COLO668 (cell line): ENCODE data around the gene HYDIN.
A peak's percentile ranks its signal among the peaks of the same experiment; 100 is the strongest.
"Not testable (repeated sequence)": the region's sequence is repeated elsewhere in the genome, so short reads cannot be mapped to it uniquely, and the experiment has no call there.

Experiments
- DNase-seq: peaks from one replicate; lab custom pipeline; 2025; ENCODE audit not compliant: unreplicated experiment; lab: John Stamatoyannopoulos, UW

HYDIN gene

GRCh38 chr16:70882311-70882710 is 348.2 kb downstream of the HYDIN start:
- not testable (repeated sequence) for DNase-seq

- DNase-seq: not testable (repeated sequence)
Observed at GRCh38 chr16:70877895-70878294, 352.6 kb downstream of the HYDIN start.

GRCh38 chr16:70876442-70876841 is 354.1 kb downstream of the HYDIN start:
- not testable (repeated sequence) for DNase-seq

DNA sequence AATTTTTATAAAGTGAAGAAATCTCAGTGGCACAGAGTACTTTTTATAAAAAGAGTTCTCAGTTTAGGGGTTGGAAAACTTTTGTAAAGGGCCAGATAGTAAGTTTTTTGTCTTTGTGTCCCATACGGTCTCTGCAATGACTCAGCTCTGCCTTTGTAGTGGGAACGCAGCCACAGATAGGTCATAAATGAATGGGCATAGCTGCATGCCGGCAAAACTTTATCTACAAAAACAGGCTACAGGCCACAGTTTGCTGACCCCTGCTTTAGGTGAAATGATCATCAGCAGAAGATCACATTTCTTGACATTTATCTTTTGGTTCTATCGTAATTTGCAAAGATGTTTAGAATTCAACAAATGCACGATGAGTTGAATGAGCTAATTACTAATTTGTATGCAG is 365.8 kb downstream of the HYDIN start:
- DNase-seq: not testable (repeated sequence)

GRCh38 chr16:70861996-70862395 is 368.5 kb downstream of the HYDIN start:
- DNase-seq: not testable (repeated sequence)

DNA sequence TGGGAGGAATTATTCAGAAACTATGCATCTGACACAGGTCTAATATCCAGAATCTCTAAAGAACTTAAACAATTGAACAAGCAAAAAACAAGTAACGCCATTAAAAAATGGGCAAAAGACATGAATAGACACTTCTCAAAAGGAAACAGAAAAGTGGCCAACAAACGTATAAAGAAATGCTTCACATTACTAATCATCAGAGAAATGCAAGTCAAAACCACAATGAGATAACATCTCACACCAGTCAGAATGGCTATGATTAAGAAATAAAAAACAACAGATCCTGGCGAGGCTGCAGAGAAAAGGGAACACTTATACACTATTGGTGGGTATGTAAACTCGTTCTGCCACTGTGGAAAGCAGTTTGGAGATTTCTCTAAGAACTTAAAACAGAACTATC is 379.2 kb downstream of the HYDIN start:
- not testable (repeated sequence) for DNase-seq

- not testable (repeated sequence) for DNase-seq
Observed at GRCh38 chr16:70823498-70824118, 406.9 kb downstream of the HYDIN start.

DNA sequence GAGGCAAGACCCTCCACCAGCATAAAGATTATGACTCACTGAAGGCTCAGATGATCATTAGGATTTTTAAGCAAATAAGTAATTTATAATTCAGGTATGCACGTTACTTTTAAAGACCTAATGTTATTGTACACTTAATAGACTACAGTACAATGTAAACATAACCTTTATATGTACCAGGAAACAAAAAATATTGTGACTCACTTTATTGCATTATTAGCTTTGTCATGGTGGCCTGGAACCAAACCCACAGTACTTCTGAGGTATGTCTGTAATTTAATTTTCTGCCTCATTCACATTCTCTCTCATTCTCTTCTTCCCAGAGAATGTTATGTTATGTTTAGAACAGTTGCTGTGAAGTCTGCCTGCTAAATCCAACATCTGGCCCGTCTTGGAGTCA is 407.8 kb downstream of the HYDIN start:
- DNase-seq: not testable (repeated sequence)

GRCh38 chr16:70818088-70818487 is 412.4 kb downstream of the HYDIN start:
- DNase-seq: not testable (repeated sequence)

DNA sequence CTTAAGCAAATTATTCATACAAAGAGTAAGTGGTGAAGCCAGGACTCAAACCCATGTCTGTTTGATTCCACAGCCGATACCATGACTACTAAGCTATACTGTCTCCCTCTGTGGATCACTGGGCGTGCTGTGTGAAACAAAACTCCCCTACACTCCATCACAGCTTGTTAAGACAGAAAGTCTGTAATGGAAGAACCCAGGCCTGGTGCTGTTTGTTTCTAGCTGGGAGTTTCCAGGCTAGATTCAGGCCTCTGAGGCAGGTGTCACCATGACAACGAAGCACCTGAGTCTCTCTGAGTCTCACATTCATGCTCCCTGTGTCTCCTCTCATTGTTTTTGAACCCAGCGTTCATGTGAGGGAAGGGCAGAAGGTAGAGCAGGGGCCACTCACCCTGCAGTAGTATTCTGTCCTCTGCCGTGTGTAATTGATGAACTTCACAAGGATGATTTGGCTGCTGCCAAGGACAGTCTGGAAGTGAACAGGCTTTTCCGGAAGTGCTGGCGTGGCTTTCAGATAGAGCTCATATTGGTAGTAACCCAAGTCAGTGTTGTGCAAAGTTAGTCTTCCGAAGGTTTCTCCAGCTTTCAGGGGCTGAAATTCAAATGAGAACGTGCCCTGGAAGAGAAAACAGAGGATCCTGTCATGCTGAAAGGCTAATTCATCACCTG is 421.0 kb downstream of the HYDIN start:
- DNase-seq: peak; percentile 45

DNA sequence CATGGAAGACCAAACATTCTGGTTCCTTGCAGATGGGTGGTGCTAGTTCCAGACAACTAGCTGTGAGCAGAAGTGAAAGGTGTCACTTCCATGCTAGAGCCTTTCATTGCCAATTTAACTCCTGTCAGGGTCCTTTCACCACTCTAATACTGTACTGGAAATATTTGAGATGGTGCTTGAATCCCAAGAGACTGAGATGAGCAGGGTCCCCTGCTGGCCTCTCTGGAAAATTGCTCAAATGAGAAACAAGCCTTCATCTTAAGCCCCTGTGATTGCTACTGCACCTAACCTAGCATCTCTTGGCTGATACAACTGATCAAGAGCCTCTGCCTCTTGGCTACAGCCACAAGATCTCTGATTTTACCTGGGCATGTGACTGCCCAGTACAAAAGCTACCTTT is 422.2 kb downstream of the HYDIN start:
- no peak for DNase-seq

DNA sequence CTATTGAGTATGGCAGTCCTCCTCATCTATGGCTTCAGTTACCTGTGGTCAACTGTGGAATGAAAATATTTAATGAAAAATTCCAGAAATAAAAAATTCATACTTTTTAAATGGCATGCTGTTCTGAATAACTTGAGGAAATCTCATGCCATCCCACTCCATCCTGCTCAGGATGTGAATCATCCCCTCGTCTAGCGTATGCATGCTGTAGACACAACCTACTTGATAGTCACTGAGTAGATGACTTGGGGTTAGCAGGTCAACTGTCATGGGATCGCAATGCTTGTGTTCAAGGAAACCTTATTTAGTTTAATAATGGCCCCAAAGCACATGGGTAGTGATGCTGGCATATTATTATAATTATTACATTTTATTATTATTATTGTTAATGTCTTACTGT is 424.7 kb downstream of the HYDIN start:
- no peak for DNase-seq

GRCh38 chr16:70805380-70805779 is 425.1 kb downstream of the HYDIN start:
- no peak for DNase-seq

- DNase-seq: no peak
Observed at GRCh38 chr16:70804734-70805169, 425.8 kb downstream of the HYDIN start.

GRCh38 chr16:70804153-70804733 is 426.3 kb downstream of the HYDIN start:
- no peak for DNase-seq

DNA sequence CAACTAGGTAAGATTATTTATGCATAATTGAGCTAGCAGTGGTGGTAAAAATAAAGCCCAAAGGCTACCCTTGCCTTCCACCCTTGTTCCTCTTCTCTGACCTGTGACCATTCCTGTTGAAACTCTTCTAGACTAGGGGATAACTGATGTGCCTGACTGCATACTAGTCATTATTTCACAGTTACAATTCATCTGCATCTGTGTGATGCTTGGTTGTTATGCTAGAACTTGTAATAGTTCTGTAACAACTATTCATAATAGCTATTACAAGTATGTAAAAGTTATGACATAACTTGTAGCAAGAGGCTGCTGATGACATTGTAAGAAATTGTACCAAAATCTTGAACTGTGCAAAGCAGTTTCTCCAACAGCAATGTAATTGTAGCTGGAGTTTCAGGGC is 427.2 kb downstream of the HYDIN start:
- no peak for DNase-seq

GRCh38 chr16:70801611-70802010 is 428.9 kb downstream of the HYDIN start:
- DNase-seq: no peak

- peak; percentile 96 for DNase-seq
Observed at GRCh38 chr16:70800781-70801480, 429.6 kb downstream of the HYDIN start, which contains the start of gene VAC14. Gene VAC14 (minus strand): TSS chr16:70801158. CDS start chr16:70800900, 258 bp downstream.

DNA sequence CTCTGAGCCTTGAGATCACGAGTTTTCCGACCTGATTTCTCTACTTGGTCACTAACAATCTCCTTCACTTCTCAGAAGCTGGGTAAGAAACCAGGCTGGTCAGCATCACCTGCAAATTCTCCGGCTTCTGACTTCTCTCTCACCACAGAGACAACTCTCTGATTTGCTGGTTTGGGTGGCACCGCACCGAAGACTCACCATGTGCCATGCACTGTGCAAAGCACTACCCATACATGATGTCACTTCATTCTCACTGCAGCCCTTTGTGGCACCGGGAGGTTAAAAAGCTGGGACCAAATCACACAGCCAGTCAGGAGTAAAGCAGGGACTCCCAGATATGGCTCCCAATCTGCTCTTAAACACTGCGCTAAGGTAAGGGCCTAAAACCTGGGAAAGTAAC is 430.2 kb downstream of the HYDIN start:
- DNase-seq: peak; percentile 35

DNA sequence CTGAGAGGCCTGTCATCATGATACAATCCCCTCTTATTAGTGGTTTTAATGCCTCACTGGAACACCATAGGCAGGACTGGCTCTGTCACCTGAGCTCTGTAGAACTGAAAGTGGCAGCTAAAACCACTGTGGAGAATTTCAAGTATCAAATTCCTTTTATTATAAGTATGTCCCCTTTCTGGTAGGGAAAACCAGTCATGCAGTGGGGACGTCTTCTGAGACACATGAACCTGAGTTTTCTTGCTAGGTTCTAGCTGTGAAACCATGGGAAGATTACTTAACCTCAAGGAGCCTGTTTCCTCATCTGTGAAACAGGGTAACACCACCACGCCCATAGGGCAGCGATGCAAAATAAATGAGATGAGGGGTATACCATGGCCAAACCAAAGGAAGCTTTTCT is 434.2 kb downstream of the HYDIN start:
- no peak for DNase-seq

GRCh38 chr16:70795296-70795912 is 435.1 kb downstream of the HYDIN start:
- DNase-seq: no peak
